ENCODE data around the gene EDIL3. TPM values are rescaled to one million over a fixed set of nuclear protein-coding genes. Genes with fewer than 3 reads are reported as not detected.

Gene EDIL3
- total and polyA plus RNA-seq, 9 of the 15 experiments (the other 6 are each of a cell fraction or from before 2014, with no cell fraction given): 0.09 TPM; not detected in 8

GRCh38 chr5:84384604-84385575 is at the start of gene EDIL3 (continued):
- TF ChIP-seq ID3 (CRISPR knock-in tag; IDR thresholded peaks at IDR 0.05) (no peak), ID3 (tag; IDR thresholded peaks at IDR 0.05) (no peak), STAG1 (CRISPR knock-in tag; IDR thresholded peaks at IDR 0.05; ENCODE audit: borderline replicate concordance) (no peak), STAT6 (CRISPR knock-in tag; IDR thresholded peaks at IDR 0.05) (no peak), MGA (IDR thresholded peaks at IDR 0.05) (no peak), SMARCE1 (IDR thresholded peaks at IDR 0.05) (no peak), ZNF184 (CRISPR knock-in tag; IDR thresholded peaks at IDR 0.05) (no peak), GTF2E2 (tag; IDR thresholded peaks at IDR 0.05) (no peak), ZNF41 (CRISPR knock-in tag; conservative IDR thresholded peaks at IDR 0.05) (no peak), ZNF146 (CRISPR knock-in tag; IDR thresholded peaks at IDR 0.05; ENCODE audit: unreplicated experiment) (no peak), RBM14 (IDR thresholded peaks at IDR 0.05; ENCODE audit: borderline replicate concordance, insufficient read depth, low read depth, low read length) (no peak), CXXC5 (CRISPR knock-in tag; IDR thresholded peaks at IDR 0.05) (no peak)

Data from K562 (cell line).